HG03565 (cell line): ENCODE results near the gene UBQLN4.

Source experiments
- ATAC-seq: cut with Tn5 transposase; IDR thresholded peaks from one replicate; pipeline ENCODE4 v1.9.1; 2021; ENCODE audit warnings: mild to moderate bottlenecking, moderate library complexity; ENCODE audit not compliant: unreplicated experiment

UBQLN4 gene

DNA sequence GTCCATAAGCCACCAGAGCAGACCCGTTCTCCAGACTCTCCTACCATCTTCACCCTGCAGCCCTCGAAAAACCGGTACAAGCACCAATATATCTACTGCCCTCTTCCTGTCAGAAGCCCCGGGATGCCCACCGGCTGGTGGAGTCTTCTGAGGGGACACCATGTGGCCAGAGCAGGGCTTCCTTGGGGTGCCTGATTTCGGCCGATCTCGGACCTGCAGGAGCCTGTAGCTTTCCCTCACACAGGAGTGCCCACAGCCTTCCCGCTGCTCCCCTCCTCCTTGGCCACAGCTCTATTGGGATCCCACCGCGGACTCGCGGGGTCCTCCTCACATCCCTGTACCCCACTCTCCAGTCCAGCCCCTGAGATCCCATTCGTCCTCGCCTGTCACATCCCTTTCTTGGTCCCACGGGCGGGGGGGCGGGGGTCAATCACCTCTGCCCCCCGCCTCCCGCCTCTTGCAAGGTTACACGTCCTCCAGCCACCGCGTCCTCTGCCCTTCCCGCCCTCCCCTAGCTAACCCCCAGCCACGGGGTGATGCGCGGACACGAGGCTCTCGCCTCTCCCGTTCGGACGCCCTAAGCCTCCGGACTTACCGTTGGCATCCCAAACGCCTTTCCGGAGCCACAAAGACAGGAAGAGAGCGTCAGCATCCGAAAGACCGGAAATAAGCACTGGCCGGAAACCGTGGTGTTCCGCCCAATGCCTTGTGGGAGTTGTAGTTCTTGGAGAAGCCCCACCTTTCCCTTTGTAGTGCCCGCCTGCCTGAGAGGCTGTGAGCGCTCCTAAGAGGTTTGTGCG is 33.1 kb downstream of the UBQLN4 start, which contains the start of gene SSR2:
TSS of gene SSR2 (minus strand) at position 659 of the 800 bp plus-strand sequence. CDS start 784 bp downstream, outside the sequence.
- ATAC-seq, result peak; percentile 85

DNA sequence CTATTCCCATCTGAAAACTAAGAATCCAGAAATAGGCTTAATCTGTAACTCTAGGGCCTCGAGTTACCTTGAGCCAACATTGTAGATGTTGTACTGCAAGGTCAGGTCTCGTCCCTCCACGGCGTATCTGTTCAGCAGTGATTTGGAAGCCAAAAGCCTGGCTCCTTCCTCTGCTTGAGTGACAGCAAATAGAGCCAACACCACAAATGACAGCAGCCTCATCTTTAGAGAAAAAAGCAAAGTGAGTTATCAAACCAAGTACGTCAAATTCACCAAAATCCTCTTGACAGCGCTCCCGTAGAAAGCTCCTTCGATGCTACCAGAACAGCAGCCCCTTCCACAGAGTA is 33.7 kb downstream of the UBQLN4 start:
- no peak for ATAC-seq

DNA sequence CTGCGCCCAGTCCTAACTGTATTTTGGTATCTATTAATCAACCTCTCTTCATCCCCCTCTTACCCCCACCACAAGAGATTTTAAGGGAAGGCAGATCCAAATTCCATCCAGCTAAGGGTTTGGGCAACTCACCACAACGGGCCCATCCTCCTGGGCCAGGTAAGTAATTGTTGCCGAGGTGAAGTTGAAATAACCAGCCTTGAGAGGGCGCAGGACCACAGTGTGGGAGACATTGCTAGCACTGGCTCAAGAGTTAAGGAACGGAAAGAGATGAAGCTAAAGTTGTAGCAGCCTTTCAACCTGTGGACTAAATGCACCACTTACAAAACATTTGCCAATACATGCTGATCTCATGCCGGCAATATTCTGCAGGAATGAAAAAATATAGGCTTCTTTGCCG is 38.8 kb downstream of the UBQLN4 start:
- ATAC-seq, result no peak

DNA sequence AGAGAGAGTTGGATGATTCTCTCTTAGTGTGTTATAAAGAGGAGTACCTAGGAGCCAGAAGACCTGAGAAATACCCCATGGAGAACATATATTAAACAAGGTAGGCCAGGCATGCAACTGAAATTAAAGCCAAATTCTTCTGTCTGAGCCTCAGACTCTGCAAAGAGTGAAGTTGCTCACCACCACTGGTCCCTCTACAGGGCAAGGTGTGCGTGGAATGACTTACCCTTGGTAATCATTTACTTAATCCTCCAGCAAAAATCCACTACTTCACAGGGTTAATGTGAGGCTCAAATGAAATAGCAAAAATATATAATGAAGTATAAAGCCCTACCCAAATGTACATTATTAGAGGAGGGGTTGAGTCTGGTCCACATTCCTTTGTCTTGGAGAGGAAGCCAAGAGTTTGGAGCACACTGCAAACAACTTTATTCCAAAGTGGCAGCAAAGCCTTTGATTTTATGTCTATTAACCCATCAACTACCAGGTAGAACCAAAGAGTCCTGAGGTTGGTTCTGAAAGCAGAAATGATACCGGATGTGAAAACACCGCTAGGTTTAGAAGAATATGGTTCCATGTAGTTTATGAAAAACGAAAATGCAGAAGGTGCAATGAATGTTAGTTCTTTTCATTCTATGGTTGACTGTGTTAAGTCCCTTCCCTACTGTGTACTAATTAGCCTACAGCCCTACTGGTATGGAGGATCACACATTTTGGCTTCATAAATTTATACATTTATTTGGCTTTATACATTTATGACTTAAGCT is 41.4 kb downstream of the UBQLN4 start:
- ATAC-seq, result peak; percentile 72

DNA sequence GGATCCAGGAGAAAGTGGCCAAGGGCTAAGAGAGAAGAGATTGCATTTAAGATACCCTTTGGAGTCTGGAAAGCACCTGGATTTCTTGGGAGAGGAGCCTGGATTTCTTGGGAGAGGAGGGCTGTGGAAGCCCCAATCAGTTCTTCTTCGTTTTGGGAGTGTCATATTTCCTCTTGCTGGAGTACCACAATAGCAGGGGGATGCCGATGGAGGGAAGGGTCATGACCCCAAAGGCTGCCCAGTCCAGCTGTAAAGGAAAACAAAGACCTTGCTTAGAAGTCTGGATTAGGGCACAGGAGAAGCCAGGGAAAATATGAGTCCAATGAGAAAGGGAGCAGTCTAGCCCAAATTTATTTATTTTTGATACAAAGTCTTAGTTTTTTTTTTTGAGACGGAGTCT is 44.2 kb downstream of the UBQLN4 start:
- no peak for ATAC-seq

DNA sequence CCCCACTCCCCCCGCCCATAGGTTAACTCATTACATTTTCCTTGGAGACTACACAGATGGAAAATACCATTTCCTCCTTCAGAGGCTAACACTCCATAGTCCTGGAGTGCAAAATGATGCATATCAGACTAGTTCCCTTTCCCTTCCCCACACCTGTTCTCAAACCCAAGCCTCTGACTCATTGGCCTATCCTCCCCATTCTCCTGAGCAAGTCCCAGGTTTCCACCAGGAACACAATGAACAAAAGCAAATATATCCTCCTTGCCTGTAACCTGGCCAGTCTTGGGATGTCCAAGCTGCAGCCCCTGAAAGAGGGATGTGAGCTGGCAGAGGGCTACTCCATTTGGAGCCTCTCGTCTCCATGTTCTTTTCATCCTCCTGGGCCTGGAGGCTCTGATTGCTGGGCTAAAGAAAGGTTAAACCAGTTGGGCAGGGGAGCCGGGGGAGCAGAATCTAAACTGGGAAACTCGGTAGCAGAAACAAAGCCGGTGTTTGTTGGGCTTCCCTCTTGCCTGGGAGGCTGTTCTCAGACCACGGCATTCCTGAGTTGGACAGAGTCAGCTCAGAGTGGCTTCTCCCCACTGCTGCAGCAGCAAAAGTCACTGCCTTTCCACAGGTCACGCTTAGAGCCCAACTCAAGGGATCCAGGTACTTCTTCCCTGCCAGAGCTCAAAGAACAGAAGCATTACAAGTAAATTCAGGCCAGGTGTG is 46.8 kb downstream of the UBQLN4 start:
- ATAC-seq, result no peak

DNA sequence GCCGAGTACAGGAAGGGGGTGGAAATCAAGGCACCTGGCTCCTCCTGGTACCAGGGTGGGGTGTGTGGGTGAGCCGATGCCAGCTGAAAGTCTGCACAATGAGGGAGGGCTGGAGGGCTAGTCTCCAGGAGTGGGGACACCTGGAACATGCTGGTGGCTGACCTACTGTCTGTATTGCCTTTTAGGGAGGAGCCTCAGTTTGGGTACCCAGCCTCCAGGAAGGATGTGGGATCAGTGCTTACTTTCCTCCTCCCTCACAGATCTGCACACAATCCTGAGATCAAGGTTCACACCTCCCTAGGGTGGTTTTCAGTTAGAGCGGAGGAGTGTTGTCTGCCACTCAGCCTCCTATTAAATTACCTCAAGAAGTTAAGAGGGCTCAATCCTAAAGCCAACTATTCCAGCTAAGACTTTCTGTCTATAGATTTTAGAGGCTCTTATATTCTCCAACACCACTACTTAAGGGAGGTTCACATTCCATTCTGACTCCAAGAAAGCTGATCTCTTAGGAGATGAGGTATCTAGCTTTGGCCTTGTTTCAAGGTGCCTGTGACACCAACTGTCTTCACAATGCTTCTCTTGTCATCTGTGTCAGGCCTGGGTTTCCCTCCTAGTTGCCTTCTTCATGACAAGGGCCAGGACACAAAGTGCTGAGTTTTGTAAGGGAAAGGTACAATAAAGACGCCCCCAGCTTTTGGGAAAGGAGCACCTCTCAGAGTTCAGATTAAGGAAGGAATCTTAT is 48.6 kb downstream of the UBQLN4 start:
- ATAC-seq, result no peak

DNA sequence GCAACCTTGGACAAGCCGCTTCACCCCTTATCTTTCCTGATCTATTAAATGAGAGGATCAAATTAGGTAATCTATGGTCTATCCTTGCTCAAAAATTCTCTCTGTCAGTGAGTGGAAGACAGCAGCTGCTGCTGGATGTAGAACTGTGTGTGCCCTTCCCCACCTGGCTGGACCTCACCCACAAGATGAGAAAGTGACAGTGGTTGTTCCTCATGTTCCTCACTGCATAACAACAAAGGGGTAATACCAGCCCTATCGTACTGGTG is 49.7 kb downstream of the UBQLN4 start:
- ATAC-seq, result no peak

DNA sequence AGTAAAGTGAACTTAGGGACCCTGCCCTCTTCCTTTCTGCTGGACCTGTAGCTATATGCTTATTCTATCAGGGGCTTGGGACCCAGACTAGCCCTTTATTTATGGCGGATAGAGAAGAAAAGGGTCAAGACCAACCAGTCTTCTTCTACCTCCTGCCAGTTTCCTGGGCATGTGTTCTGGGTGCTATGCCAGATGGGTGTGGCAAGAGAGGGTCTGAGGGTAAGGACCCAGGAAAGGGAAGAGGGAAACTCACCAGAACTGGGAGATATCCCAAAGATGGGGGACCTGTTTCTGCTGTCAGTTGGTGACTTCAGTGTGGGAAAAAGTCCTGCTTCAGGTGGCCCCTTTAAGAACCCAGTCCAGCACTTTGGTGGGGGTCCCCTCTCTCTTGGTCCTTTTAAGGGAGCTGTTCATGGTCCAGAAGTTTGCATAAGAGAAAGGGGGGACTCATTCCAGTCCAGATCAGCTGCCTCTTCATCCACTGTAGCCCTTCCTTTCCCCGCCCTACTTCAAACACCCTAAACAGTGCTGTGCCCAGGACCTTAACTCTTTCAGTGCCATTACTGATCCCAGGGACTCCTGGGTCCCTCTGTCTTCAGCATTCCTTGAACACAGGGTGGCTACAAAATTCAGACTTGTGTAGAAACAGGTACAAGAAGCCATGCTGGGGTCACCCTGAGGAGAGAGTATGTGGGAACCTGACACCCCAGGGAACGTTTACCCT is 51.2 kb downstream of the UBQLN4 start:
- no peak for ATAC-seq

DNA sequence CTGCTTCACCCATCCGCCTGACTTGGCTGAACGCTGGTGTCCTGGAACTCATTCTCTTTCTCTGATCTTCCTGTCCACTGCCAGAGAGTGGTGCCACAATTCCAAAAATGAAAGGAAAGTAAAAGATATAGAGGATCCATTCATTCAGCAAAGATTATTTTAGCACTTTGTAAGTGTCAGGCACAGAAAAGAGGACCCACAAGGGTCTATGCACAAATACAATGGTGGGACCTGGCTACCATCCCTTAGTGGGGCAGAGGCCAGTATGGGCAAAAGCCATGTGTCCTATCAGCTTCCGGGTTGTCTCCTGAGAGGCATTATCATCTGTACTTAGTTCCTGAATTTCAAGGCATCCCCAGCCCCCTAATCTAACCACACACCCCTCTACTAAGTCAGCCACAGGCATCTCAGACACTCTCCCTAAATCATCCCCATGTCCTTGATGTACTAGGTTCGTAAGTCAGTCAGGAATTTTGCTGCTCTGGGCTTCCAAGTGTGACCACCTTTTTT is 51.9 kb downstream of the UBQLN4 start:
- no peak for ATAC-seq

DNA sequence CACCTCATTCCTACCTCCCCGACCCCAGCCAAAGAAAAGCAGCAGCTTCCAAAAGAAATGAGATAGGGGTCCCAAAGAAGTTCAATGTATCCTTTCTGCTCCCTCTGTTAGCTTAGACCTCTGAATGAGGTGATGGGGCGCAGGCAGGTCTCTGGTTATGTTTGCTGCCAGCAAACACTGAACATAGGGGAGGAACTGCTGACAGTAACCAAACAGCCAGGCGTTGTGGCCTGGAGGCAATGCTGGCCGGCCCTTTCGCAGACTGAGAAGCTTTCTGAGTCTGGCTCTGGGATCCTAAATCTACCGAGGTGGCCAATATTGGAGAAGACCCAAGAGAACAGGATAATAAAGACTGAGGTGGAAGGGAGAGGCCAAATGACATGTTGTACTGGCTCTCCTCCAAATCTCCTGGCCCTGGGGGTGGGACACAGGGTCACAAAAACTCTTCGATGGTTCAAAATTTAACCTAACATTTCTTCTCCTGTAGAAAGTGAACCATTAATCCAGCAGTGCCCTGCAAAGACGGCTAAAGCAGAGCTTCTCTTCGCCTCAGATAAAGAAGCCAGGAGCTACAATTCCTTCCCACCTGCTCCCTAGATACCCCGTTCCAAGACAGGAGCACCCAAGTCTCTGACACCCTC is 52.5 kb downstream of the UBQLN4 start:
- no peak for ATAC-seq

- no peak for ATAC-seq
Observed at GRCh38 chr1:155999964-156000363, 53.6 kb downstream of the UBQLN4 start.

DNA sequence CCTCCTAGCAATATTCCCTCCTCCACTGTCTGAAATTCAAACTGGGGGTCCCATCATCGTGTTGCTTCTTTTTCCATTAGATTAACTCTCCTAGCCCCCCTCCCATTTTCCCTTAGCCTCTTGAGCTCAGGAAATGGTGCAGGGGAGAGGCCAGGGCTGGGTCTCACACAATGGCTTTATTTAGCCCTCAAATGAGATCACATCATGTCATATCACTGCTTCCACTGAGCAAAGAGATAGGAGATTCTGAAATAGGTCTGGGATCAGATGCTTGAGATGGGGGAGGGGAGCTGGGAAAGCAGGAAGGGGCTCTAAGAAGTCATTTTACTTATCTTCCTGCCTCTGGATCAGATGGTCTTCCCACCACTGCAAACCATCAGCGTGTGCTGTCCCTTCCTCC is 57.4 kb downstream of the UBQLN4 start:
- no peak for ATAC-seq

DNA sequence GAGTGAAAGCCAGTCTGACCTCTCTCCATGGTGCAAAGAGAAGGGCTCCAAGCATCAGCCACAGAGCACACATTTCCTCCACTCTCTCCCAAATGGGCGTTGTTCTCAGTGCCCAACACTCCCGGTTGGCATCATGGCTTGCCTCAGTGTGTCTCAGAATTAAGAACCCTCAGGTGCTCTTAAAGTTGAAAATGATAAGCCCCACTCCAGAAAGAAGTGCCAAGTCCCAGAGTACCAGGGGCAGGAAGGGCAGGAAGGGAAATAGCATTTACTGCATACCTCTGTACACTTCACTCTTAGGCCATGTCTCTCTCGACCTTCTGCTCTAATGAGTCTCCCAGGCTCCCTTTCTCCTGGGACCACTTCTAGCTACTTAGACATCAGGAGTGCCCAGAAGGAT is 60.0 kb downstream of the UBQLN4 start:
- no peak for ATAC-seq

GRCh38 chr1:155990005-155990739 is 63.4 kb downstream of the UBQLN4 start:
- no peak for ATAC-seq

DNA sequence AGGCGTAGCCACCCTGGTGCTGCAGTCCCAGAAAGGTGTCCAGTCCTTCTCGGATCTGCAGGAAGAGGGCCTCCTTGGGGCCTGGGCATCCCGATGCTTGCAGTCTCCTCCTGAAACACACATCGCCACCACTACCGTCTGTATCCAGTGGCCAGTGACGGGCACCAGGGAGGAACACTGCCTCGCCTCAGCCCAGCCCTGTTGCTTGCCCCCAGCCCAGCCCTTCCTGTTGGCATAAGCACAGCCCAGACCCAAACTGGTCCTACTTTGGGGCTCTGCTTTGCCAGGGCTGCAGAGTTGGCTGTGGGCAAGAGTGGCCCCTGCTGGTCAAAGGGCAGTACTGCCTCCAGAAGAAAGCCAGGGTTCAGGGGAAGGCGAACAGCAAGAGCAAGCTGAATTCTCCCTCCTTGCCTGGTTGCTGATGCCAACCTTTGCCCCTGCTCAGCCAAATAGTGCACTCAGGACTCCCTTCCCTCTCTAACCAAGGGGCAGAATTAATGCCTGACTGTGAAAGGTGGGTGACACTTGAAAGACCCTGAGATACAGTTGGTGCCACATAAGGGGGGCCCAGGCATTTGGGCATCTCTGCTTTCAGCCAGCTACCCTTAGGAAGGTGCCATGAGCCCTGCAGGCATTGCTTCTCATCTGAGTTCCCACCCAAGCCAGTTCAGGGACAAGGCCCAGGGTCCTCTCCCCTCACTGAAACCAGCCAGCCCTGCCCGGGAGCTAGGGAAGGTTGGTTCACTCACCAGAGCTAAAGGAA is 64.2 kb downstream of the UBQLN4 start:
- ATAC-seq, result no peak
